Ovary (tissue), 3 donors: ENCODE measurements around the gene SOX10.
"Not testable (repeated sequence)": the region's sequence is repeated elsewhere in the genome, so short reads cannot be mapped to it uniquely, and the experiment has no call there.

ENCODE experiments used
- CTCF ChIP-seq, 3 donors: fragments of 450-650 bp in 2 of 3; fragments of 200-600 bp in 1 of 3; IDR thresholded peaks; one replicate each; pipeline versions ENCODE4 v1.5.1 to v1.8.0; 2016 to 2022; ENCODE audit warnings: antibody characterized with exemption in 3 of 3, mild to moderate bottlenecking in 1 of 3
- EP300 ChIP-seq: sonication (generic); formaldehyde crosslinking; IDR thresholded peaks from one replicate; pipeline ENCODE4 v1.6.1; 2017; ENCODE audit warnings: antibody characterized with exemption
- POLR2A ChIP-seq: fragments of 450-650 bp; IDR thresholded peaks from one replicate; pipeline ENCODE4 v1.6.1; 2017; ENCODE audit warnings: antibody characterized with exemption, mild to moderate bottlenecking, moderate library complexity
- donor health status: DM: no; HTN: no; CAD: no.

DNA sequence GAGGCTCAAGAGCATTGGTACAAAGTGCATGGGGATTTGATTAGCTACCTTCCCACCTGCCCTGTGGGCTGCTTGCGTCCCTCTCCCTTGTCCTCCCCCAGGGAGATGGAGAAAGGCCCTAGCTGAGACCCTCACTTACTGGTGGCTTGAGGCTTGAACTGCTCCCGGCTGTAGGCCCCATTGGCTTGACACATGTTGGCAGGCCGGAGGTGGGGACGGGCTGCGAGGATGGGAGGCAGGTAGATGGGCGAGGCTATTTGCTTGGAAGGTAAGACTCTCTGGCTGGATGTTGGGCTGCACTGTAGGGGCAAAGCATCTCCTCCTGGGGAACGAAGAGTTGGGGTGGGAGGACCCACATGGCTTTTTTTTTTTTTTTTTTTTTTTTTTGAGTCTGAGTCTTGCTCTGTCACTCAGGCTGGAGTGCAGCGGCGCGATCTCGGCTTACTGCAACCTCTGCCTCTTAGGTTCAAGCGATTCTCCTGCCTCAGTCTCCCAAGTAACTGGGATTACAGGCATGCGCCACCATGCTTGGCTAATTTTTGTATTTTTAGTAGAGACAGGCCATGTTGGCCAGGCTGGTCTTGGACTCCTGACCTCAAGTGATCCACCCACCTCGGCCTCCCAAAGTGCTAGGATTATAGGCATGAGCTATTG lies 37.1 kb downstream of the SOX10 start:
- TF ChIP-seq CTCF (IDR thresholded peaks at IDR 0.05); EP300; POLR2A: not testable (repeated sequence)
